Measurements from ENCODE around the gene ASTN1.
A peak's percentile ranks its signal among the peaks of the same experiment; 100 is the strongest.

DNA sequence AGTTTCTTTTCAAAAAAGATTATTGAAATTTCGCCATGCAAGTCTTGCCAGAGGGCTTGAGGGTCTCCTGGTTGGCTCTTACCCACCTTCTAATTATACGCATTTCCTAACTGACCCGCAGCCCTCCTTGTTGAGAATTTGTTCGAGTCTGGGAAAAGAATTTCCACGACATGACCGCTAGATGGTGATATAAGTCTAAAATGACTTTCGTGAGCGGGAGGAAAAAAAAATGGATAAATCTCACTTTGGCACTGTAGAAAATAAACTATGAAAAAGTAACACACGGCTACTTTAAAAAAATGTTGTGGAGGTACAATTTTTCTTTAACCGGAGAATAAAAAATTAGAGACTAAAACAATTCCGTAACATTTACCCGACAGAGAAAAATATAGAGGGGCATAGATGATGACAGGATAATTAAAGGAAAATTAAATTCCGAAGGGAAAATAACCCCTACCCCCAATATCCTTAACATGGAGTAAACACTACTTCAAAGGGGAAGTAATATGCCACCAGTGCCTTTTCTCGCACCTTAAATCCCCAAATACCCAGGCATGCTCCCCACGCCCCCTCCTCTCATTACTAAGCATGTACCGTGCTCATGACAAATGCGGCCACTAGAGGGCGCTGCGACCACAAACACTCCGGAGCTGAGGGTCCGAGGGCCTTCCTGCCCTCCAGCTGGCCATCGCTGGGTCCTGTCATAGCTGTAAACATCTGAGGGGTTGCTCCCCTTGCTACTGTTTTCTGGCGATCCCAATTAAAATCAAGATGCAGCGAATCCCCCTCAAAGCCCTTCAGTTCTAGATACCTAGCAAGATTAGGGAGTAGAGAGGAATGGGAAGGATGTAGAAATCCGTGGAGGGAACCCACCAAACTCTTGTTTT lies 266.9 kb downstream of the ASTN1 start:
- TF ChIP-seq, protein P1, sequence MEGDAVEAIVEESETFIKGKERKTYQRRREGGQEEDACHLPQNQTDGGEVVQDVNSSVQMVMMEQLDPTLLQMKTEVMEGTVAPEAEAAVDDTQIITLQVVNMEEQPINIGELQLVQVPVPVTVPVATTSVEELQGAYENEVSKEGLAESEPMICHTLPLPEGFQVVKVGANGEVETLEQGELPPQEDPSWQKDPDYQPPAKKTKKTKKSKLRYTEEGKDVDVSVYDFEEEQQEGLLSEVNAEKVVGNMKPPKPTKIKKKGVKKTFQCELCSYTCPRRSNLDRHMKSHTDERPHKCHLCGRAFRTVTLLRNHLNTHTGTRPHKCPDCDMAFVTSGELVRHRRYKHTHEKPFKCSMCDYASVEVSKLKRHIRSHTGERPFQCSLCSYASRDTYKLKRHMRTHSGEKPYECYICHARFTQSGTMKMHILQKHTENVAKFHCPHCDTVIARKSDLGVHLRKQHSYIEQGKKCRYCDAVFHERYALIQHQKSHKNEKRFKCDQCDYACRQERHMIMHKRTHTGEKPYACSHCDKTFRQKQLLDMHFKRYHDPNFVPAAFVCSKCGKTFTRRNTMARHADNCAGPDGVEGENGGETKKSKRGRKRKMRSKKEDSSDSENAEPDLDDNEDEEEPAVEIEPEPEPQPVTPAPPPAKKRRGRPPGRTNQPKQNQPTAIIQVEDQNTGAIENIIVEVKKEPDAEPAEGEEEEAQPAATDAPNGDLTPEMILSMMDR (conservative IDR thresholded peaks at IDR 0.05; ENCODE audit: low read length) = peak; percentile 85; the same call in 1 of the 2 replicates
- TF ChIP-seq EZH2phosphoT487 (IDR thresholded peaks at IDR 0.05; ENCODE audit: borderline replicate concordance) = no peak

Measured in Loucy (cell line).